ENCODE results near the gene EEF1AKMT3.

DNA sequence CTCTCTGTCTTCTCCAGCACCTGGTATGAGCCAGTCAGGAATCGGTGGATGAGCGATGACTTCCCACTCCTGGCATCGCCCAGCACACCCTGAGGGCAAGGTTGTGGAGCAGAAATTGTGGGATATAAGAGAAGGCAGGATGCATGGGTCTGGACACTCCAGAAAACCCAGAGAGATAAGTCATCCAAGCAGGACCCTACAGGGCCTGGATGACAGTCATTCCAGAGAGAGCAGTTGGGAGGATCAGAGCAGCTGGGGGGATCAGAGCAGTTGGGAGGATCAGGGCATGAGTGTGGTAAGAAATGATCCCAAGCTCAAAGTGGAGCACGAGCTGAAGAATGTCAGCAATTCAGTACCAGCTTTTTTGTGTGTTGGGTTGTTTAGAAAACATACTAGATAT is 37.8 kb upstream of the EEF1AKMT3 start:
- TF ChIP-seq, protein P1, sequence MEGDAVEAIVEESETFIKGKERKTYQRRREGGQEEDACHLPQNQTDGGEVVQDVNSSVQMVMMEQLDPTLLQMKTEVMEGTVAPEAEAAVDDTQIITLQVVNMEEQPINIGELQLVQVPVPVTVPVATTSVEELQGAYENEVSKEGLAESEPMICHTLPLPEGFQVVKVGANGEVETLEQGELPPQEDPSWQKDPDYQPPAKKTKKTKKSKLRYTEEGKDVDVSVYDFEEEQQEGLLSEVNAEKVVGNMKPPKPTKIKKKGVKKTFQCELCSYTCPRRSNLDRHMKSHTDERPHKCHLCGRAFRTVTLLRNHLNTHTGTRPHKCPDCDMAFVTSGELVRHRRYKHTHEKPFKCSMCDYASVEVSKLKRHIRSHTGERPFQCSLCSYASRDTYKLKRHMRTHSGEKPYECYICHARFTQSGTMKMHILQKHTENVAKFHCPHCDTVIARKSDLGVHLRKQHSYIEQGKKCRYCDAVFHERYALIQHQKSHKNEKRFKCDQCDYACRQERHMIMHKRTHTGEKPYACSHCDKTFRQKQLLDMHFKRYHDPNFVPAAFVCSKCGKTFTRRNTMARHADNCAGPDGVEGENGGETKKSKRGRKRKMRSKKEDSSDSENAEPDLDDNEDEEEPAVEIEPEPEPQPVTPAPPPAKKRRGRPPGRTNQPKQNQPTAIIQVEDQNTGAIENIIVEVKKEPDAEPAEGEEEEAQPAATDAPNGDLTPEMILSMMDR (IDR thresholded peaks at IDR 0.05; ENCODE audit: low read length): no peak
- TF ChIP-seq EZH2 (optimal IDR thresholded peaks at IDR 0.05; ENCODE audit: low read depth, low read length): no peak

Measured in MM.1S (cell line).